CD4-positive, alpha-beta T cell treated with Interleukin-4 for 1 hour (primary cell): ENCODE results near the gene SNTG2.

Source experiments
- DNase-seq, 2 donors: peaks; one replicate each; pipeline ENCODE4 v3.0.0-alpha.2; 2020 to 2022

The SNTG2 gene

DNA sequence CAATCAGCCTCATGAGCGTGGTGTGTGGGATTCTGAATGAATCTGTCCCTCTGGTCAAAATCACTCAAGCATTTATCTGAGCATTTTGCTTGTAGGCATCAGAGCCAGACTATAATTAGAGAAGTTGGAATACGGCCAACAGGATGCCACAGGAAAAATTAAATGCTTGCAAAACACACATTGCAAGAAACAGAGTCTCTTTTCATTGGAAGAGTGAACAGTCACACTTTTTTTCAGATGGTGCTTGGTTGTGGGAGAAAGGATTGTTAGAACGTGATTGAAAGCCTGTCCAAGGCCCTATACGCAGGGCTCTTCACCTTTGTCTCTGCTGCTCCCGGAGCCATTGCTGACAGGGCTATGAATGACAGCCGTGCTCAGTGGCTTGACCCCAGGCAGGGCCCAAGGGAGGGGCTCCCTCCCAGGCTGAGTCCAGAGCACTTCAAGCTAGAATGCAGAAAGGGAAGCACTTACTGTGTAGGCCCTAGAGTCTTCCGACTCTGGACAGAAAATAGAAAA lies 59.8 kb downstream of the SNTG2 start:
- DNase-seq, result no peak

GRCh38 chr2:1011006-1011405 lies 60.4 kb downstream of the SNTG2 start:
- DNase-seq, result no peak

- no peak for DNase-seq
These were observed 61.3 kb downstream of the SNTG2 start for GRCh38 chr2:1011985-1012384.

GRCh38 chr2:1014802-1015201 lies 64.2 kb downstream of the SNTG2 start:
- DNase-seq, result no peak

- no peak for DNase-seq
These were observed 65.9 kb downstream of the SNTG2 start for GRCh38 chr2:1016500-1016899.

- DNase-seq, result no peak
These were observed 67.2 kb downstream of the SNTG2 start for GRCh38 chr2:1017827-1018226.

DNA sequence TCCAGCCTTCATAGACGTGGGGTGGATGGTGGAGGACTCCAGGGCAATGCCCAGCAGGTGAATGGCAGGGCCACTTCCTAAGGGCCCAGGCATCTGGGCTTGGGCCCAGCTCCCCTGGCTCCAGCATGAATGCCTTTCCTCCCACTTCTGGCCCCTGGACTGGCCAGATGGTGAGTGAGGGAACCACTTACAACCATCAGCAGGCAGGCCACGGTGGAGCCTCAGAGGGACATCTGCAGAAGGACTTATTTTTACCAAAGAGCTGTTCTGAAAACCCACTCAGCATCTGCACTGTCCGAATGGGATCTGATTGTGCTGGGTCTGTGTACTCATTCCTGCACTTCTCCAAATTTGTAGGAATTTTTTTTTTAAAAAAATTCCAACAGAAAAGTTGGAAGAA lies 69.6 kb downstream of the SNTG2 start:
- no peak for DNase-seq

DNA sequence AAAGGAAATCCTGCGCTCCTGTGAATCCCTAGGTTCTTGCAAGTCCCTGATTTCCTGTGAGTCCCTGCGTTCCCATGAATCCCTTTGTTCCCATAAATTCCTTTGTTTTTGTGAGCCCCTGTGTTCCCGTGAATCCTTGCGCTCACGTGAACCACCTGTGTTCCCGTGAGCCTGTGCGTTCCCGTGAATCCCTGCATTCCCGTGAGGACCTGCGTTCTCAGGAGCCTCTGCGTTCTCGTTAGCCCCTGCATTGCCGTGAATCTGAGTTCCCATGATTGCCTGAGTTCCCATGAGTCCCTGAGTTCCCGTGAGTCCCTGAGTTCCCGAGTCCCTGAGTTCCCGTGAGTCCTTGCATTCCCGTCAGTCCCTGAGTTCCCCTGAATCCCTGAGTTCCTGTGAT lies 71.5 kb downstream of the SNTG2 start:
- DNase-seq, result no peak

- DNase-seq, result no peak
These were observed 74.3 kb downstream of the SNTG2 start for GRCh38 chr2:1024981-1025380.

GRCh38 chr2:1026141-1026540 lies 75.5 kb downstream of the SNTG2 start:
- DNase-seq, result no peak

DNA sequence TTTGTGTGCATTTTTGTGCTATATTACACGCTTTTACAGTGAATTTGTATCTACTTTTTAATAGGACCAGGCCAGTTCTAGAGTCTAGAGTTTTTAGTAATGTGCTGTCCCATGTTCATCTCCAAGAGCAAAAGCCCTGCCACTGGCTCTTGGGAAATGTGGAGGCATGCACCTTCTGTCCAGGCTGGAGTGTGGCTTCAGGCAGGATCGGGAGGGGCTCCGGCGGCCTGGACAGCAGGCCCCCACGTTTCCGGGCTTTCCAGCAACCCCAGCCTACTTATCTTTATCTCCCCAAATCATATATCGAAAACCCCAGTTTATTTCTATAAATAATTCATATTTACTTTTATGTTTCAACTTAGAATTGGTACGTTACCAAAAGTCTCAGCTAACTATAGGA lies 78.2 kb downstream of the SNTG2 start:
- no peak for DNase-seq

DNA sequence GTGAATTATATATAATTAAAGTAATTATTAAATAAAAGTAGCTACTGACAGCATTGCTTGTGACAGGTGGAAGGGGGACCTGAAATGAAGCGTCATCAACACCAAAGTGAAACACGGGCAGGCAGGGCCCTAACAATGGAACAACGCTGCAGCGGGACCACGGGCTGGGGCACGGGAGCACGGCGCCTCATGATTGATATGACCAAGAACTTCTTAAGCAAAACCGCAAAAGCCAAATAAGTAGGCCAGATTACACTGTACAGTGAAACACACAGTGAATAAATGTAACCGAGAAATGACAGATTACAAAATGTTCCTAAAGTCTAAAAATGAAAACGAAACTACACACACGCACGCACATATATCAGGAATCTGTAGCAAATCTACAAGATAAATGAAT lies 81.4 kb downstream of the SNTG2 start:
- no peak for DNase-seq

DNA sequence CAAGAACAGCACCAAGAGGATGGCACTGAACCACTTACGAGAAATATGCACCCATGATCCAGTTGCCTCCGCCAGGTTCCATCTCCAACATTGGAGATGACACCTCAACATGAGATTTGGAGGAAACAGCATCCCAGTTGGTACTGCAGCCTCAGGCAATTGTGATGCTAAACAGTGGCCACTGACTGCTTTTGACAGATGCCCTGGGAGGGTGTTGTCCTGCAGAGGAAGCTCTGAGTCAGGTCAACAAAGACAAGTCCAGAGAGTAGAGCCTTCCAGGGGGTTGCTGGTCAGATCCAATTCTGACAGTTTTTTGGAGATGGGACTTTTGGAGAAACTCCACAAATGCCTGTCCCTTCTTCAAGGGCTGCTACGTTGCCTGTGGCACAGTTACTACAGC lies 82.4 kb downstream of the SNTG2 start:
- no peak for DNase-seq

DNA sequence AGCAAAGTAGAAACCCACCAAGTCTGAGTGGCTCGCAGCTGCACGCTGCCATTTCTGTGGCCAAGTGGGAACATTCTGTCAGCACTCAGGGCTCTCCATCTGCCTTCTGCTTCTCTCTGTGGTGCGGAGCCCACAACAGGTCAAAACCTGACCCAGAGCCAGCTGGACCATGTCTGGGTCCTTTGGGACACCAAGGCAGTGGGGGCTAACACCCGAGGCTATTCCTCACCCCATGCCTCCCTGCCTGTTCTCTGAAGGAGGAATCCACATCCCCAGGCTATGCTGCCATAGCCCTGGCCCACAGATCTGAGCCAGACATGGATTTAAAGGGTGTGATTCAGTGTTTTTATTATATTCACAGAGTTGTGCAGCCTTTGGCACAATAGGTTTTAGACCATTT lies 86.4 kb downstream of the SNTG2 start:
- no peak for DNase-seq

GRCh38 chr2:1039549-1039948 lies 88.9 kb downstream of the SNTG2 start:
- DNase-seq, result no peak

DNA sequence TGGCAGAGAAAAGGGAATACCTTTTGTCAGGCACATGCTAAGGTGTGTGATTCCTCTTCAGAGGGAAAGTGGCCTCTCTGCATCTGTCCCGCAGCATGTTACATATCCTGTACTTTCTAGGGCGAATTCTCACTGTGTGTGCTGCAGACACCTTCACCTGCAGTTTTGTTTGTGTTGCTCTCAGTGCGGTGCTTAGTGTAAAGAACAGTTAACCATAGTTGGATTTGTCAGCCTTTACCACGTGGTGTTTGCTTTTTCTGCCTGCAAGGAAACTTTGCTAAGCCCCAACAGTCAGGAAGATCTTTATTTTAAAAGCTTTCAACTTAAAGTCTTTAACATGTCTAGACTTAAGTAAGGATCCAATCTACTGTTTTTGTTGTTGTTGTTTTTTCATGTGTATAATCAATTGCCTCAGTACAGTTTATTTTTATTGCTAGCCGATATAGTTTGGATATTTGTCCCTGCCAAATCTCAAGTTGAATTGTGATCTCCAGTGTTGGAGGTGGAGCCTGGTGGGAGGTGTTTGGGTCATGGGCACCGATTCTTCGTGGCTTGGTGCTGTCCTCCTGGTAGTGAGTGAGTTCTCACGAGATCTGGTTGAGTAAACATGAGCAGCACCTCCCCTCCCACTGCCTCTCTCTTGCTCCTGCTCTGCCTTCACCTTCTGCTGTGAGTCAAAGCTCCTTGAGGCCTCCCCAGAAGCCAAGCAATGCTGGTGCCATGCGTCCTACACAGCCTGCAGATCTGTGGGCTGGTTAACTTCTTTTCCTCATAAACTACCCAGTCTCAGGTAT lies 90.6 kb downstream of the SNTG2 start:
- no peak for DNase-seq

- DNase-seq, result no peak
These were observed 94.5 kb downstream of the SNTG2 start for GRCh38 chr2:1045109-1045508.

DNA sequence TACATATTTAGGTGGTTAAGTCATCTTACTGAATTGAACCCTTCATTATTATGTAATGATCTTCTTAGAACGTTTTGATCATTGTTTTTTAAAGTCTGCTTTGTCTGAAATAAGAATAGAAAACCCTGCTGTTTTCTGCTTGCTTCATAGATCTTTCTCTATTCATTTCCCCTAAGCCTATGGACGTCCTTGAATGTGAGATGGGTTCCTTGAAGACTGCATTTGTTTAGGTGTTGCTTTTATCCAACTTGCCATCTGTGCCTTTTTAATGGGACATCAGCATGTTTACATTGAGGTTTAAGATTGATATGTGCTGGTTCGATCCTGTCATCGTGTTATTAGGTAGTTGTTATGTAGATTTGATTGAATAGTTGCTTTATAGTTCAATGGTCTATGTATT lies 95.4 kb downstream of the SNTG2 start:
- DNase-seq, result no peak

GRCh38 chr2:1047485-1047884 lies 96.8 kb downstream of the SNTG2 start:
- no peak for DNase-seq

DNA sequence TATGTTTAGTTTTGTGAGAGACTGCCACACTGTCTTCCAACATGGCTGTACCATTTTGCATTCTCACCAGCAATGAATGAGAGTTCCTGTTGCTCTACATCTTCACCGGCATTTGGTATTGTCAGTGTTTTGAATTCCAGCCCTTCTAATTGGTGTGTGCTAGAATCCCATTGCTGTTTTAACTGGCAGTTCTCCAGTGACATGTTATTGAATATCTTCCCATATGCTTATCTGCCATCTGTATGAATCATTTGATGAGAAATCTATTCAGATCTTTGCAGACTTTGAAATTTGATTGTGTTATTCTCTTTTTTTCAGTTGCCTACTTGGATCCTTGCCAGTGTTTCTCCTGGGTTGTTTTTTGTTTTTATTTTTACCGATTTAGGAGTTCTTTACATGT lies 99.0 kb downstream of the SNTG2 start:
- no peak for DNase-seq

DNA sequence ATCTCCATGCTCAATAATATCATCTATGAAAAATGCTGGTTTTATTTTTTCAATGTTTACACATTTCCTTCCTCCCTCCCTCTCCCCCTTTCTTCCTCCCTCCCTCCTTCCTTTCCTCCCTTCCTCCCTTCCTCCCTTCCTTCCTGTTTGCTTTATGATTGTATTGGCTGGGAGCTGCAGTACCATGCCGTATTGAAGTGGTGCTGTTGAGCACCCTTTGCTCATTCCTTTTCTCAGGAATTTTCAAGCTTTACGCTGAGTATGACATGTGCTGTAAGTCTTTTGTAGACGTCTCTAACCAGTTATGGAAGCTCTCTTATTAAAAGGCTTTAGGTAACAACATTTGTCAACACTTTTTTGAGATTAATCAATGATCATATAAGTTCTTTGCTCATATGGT lies 100.4 kb downstream of the SNTG2 start:
- DNase-seq, result no peak

DNA sequence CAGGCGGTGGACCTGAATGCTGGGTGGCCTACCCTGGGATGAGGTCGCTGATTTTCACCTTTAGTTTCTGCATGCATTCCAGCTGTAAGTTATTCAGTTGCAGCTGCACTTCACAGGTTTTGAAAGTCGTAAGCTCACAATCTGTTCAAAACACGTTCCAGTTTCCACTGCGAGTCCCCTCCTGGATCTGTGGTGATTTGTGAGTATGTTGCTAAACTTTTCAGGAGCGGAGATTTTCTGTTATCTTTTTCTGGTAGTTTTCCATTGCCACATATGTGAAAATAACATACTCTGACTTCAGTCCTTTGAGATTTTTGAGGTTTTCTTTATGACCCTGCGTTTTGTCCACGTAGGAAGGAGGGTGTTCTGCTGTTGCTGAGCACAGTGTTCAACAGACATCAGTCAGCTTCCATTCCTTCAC lies 102.1 kb downstream of the SNTG2 start:
- DNase-seq, result no peak

- DNase-seq, result no peak
These were observed 103.1 kb downstream of the SNTG2 start for GRCh38 chr2:1053786-1054185.

GRCh38 chr2:1054399-1054798 lies 103.8 kb downstream of the SNTG2 start:
- no peak for DNase-seq

DNA sequence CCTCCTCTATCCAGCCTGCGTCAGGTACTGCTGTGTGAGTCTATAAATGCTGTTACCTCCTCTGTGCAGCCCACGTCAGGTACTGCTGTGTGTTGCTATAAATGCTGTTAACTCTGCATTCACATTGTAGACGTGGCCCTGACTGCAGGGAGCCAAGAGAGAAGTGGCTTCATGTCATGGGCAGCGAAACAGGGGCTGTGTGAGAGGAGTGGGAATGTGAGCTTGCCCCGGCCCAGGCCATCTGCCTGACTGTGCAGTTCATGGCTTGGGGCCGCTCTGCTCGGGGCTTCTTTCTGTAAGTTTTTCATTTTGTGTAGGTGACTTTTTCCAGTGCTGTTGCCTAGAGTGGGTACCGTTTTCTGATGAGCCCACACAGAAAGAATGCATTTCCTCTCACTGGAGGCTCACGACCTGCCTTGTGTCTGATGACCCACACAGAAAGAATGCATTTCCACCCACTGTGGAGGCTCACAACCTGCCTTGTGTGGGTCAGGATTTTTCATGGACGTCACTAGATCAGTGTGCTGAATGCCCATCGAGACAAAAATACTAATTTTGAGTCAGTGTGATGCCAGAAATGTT lies 104.5 kb downstream of the SNTG2 start:
- DNase-seq, result no peak
